Measurements from ENCODE around the gene FRRS1. TPM values are rescaled to one million over a fixed set of nuclear protein-coding genes. Genes with fewer than 3 reads are reported as not detected.

The FRRS1 gene
- total RNA-seq (27.0 and 32.7 TPM in 2 replicates), polyA plus RNA-seq (5.7 and 10.3 TPM in 2 replicates), polyA minus RNA-seq (ENCODE audit: low replicate concordance) (6.3 and 14.8 TPM in 2 replicates)
- polyA plus RNA-seq (2012): 3.8 and 5.1 TPM in 2 replicates

DNA sequence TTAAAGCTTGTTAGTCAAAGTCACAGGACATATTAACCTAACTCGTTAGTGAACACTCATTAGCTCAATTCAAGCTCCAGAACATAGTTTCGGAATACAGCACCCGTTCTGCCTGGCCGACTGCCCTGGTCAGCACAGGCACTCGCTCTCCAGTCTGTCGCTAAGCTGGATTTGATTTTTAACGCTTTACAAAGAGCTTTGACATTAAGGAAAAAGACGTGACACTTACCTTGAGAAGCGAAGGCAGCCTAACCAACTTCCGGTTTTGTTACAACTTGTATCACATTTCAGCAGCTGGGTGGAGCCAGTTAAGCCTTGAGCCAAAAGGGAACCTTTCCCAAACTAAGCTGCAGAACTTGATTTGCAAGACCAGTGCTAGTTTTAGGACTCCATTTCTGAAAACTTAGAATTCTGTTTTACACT lies at the start of gene FRRS1:
Gene FRRS1 (minus strand): TSS at position 258 of the 423 bp plus-strand sequence. CDS start 17,867 bp downstream, outside the sequence.
- H3K9ac ChIP-seq (ENCODE audit: insufficient read depth, low read length): peak within 1 kb of the TSS; percentile 25
- H3K4me1 ChIP-seq (ENCODE audit: control insufficient read depth, extremely low read depth, insufficient read depth, low read length): peaks cover 2% of the 10 kb centered on the region
- peak within 1 kb of the TSS; percentile 63 to 95 (median 68) for H3K4me3 ChIP-seq (replicated peaks in 1 of 4; ENCODE audit: control extremely low read depth in 1 of 4, insufficient read depth in 1 of 4, low read depth in 3 of 4, low read length in 4 of 4)
- no peaks in the 10 kb centered on the region for H3K27me3 ChIP-seq (ENCODE audit: control insufficient read depth, insufficient read depth, low read length)
- no peaks in the 10 kb centered on the region for H3K9me3 ChIP-seq (ENCODE audit: control insufficient read depth, insufficient read depth, low read depth, low read length)
- H2AFZ ChIP-seq (ENCODE audit: low read length): peak within 1 kb of the TSS; percentile 85
- no peaks in the 10 kb centered on the region for H3K79me2 ChIP-seq (ENCODE audit: control insufficient read depth, insufficient read depth, low read length)
- peak within 1 kb of the TSS; percentile 46 for H3K27ac ChIP-seq (ENCODE audit: insufficient read depth, low read length)
- TF ChIP-seq EZH2 (IDR thresholded peaks at IDR 0.05; ENCODE audit: low read length, missing control alignments): no peak
- TF ChIP-seq CTCF (conservative IDR thresholded peaks at IDR 0.05 in 1 of 2, IDR thresholded peaks at IDR 0.05 in 1 of 2; ENCODE audit: low read depth in 1 of 2, low read length in 2 of 2): peak in 1 of 2 donors; percentile 3
- H4K20me1 ChIP-seq (ENCODE audit: control insufficient read depth, extremely low read depth, insufficient read depth, low read length): no peaks in the 10 kb centered on the region
- peak; percentile 77 to 84 for DNase-seq (ENCODE audit: low read depth in 2 of 2)
- H3K4me2 ChIP-seq (ENCODE audit: extremely low read depth, insufficient read depth, low read length): peak within 1 kb of the TSS; percentile 92
- no peaks in the 10 kb centered on the region for H3K36me3 ChIP-seq (ENCODE audit: control insufficient read depth, insufficient read depth, low read length)

DNA sequence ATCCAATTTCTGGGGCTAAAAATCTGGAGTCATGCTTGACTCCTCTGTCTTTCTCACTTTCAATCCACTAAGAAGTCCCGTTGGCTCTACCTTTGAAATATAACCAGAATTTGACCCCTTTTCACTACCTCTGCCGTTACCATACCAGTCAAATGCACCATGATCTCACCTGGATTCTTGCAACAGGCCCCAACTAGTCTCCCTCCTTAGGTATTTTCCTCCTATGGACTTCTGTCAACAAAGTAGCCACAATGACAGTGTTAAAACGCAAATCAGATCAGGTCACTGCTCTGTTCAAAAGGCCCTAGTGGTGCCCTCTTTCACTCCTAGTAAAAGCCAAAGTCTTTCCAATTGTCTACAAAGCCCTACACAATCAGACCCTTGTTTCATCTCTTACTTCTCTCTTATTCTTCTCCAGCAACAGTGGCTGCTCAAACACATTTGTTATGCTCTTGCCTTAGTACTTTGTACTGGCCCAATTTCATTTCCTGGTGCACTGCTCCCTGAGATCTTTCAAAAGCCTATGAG lies 48.0 kb upstream of the FRRS1 start:
- no peak for TF ChIP-seq EZH2 (IDR thresholded peaks at IDR 0.05; ENCODE audit: low read length, missing control alignments)
- TF ChIP-seq CTCF (conservative IDR thresholded peaks at IDR 0.05 in 1 of 2, IDR thresholded peaks at IDR 0.05 in 1 of 2; ENCODE audit: low read depth in 1 of 2, low read length in 2 of 2): no peak
- H3K79me2 ChIP-seq (ENCODE audit: control insufficient read depth, insufficient read depth, low read length): no peaks in the 10 kb centered on the region
- no peak overlapping the region for H3K4me3 ChIP-seq (replicated peaks in 1 of 4; ENCODE audit: control extremely low read depth in 1 of 4, insufficient read depth in 1 of 4, low read depth in 3 of 4, low read length in 4 of 4)
- no peaks in the 10 kb centered on the region for H3K4me1 ChIP-seq (ENCODE audit: control insufficient read depth, extremely low read depth, insufficient read depth, low read length)
- no peak for DNase-seq (ENCODE audit: low read depth in 2 of 2)
- H2AFZ ChIP-seq (ENCODE audit: low read length): no peak overlapping the region
- H4K20me1 ChIP-seq (ENCODE audit: control insufficient read depth, extremely low read depth, insufficient read depth, low read length): no peaks in the 10 kb centered on the region
- H3K27ac ChIP-seq (ENCODE audit: insufficient read depth, low read length): no peak overlapping the region
- H3K9me3 ChIP-seq (ENCODE audit: control insufficient read depth, insufficient read depth, low read depth, low read length): no peaks in the 10 kb centered on the region
- H3K4me2 ChIP-seq (ENCODE audit: extremely low read depth, insufficient read depth, low read length): no peak overlapping the region
- H3K36me3 ChIP-seq (ENCODE audit: control insufficient read depth, insufficient read depth, low read length): no peaks in the 10 kb centered on the region
- H3K27me3 ChIP-seq (ENCODE audit: control insufficient read depth, insufficient read depth, low read length): peaks cover 2% of the 10 kb centered on the region
- H3K9ac ChIP-seq (ENCODE audit: insufficient read depth, low read length): no peak overlapping the region

DNA sequence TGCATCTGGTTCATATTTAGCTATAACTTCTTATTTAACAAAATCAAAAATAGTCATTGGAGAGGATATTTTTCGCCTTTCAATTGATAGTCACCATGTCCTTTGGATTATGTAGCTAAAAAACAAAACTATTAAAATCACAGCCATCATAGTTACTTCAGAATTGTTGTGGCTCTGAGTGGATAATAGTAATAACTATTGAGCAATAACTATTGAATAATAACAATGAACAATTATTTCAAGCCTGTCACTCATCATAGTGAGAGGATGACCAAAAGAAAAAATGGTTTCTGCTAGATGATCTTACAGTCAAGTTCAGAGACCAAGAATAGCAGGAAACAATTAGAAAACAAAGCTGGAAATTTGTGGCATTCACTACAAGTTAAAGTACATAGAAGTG lies 45.3 kb upstream of the FRRS1 start:
- no peak overlapping the region for H2AFZ ChIP-seq (ENCODE audit: low read length)
- H3K36me3 ChIP-seq (ENCODE audit: control insufficient read depth, insufficient read depth, low read length): no peaks in the 10 kb centered on the region
- H3K9me3 ChIP-seq (ENCODE audit: control insufficient read depth, insufficient read depth, low read depth, low read length): no peaks in the 10 kb centered on the region
- H3K4me1 ChIP-seq (ENCODE audit: control insufficient read depth, extremely low read depth, insufficient read depth, low read length): no peaks in the 10 kb centered on the region
- DNase-seq (ENCODE audit: low read depth in 2 of 2): no peak
- H4K20me1 ChIP-seq (ENCODE audit: control insufficient read depth, extremely low read depth, insufficient read depth, low read length): no peaks in the 10 kb centered on the region
- H3K27ac ChIP-seq (ENCODE audit: insufficient read depth, low read length): no peak overlapping the region
- H3K4me2 ChIP-seq (ENCODE audit: extremely low read depth, insufficient read depth, low read length): no peak overlapping the region
- H3K27me3 ChIP-seq (ENCODE audit: control insufficient read depth, insufficient read depth, low read length): peaks cover 5% of the 10 kb centered on the region
- H3K4me3 ChIP-seq (replicated peaks in 1 of 4; ENCODE audit: control extremely low read depth in 1 of 4, insufficient read depth in 1 of 4, low read depth in 3 of 4, low read length in 4 of 4): no peak overlapping the region
- no peak overlapping the region for H3K9ac ChIP-seq (ENCODE audit: insufficient read depth, low read length)
- H3K79me2 ChIP-seq (ENCODE audit: control insufficient read depth, insufficient read depth, low read length): no peaks in the 10 kb centered on the region
- TF ChIP-seq EZH2 (IDR thresholded peaks at IDR 0.05; ENCODE audit: low read length, missing control alignments): no peak
- no peak for TF ChIP-seq CTCF (conservative IDR thresholded peaks at IDR 0.05 in 1 of 2, IDR thresholded peaks at IDR 0.05 in 1 of 2; ENCODE audit: low read depth in 1 of 2, low read length in 2 of 2)

Data from fibroblast of lung (primary cell).